Skeletal muscle satellite cell (primary cell): Measurements from ENCODE around the gene PMPCA.

Experiments used
- H3K27me3 ChIP-seq: 2 replicates; pipeline ENCODE4 v1.7.0; 2013; ENCODE audit warnings: low read length; ENCODE audit not compliant: control insufficient read depth, insufficient read depth
- H3K36me3 ChIP-seq: 2 replicates; pipeline ENCODE4 v1.7.0; 2013; ENCODE audit warnings: mild to moderate bottlenecking, control low read depth, low read length; ENCODE audit not compliant: insufficient read depth
- H3K4me1 ChIP-seq: 2 replicates; pipeline ENCODE4 v1.7.0; 2013; ENCODE audit warnings: low read length; ENCODE audit not compliant: control insufficient read depth, insufficient read depth
- H3K4me2 ChIP-seq: 2 replicates; pipeline ENCODE4 v1.7.0; 2013; ENCODE audit warnings: mild to moderate bottlenecking, low read length
- H3K4me3 ChIP-seq: 2 replicates; pipeline ENCODE4 v1.7.0; 2013; ENCODE audit warnings: low read length
- H3K9ac ChIP-seq: 2 replicates; pipeline ENCODE4 v1.7.0; 2013; ENCODE audit warnings: mild to moderate bottlenecking, low read depth, low read length, moderate library complexity
- H3K9me3 ChIP-seq: replicated peaks from 2 replicates; pipeline ENCODE4 v1.7.0; 2013; ENCODE audit warnings: mild to moderate bottlenecking, control low read depth, low read length

Gene PMPCA

GRCh38 chr9:136433849-136434579, 23.6 kb downstream of the PMPCA start:
- H3K4me1 ChIP-seq: peaks cover 22% of the 10 kb centered on the region
- H3K9me3 ChIP-seq: no peaks in the 10 kb centered on the region
- no peak overlapping the region for H3K4me3 ChIP-seq
- H3K4me2 ChIP-seq: no peak overlapping the region
- H3K27me3 ChIP-seq: no peaks in the 10 kb centered on the region
- H3K36me3 ChIP-seq: peaks cover 42% of the 10 kb centered on the region
- H3K9ac ChIP-seq: no peak overlapping the region

- no peak overlapping the region for H3K4me3 ChIP-seq
- H3K4me2 ChIP-seq: no peak overlapping the region
- no peaks in the 10 kb centered on the region for H3K9me3 ChIP-seq
- no peaks in the 10 kb centered on the region for H3K27me3 ChIP-seq
- H3K36me3 ChIP-seq: peaks cover 36% of the 10 kb centered on the region
- no peak overlapping the region for H3K9ac ChIP-seq
- peaks cover 22% of the 10 kb centered on the region for H3K4me1 ChIP-seq
Measured at GRCh38 chr9:136434580-136435169, 24.2 kb downstream of the PMPCA start.

DNA sequence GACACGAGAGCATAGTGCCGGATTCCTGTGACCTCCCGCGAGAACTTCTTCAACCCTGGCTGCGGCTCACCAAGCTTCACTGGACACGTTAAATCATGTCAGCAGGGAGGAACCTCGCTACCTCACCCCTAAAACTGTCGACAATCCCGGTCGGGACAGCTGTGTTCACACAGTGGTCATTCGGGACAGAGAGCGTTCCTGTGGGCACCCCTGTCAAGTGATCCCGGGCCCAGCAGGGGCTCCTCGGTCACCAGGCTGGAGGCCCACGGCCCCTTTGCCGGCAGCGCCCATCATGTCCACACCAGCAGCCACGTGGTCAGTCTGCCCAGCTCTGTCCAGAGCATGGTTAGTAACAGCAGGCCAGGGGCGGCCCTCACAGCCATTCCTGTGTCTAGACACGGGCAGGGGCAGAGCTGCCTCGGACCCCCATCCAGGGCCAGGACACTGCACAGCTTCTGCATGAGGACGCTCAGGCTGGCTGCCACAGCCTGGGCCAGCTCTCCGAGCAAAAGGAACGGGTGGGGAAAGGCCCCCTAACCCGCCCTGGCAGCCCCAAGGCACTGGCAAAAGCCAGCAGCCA, 25.7 kb downstream of the PMPCA start:
- Histone ChIP-seq H3K27me3 (no peaks in the 10 kb centered on the region), H3K9ac (no peak overlapping the region), H3K4me1 (peaks cover 26% of the 10 kb centered on the region), H3K4me2 (peak overlapping the region; percentile 100), H3K9me3 (no peaks in the 10 kb centered on the region), H3K4me3 (no peak overlapping the region), H3K36me3 (peaks cover 36% of the 10 kb centered on the region)

DNA sequence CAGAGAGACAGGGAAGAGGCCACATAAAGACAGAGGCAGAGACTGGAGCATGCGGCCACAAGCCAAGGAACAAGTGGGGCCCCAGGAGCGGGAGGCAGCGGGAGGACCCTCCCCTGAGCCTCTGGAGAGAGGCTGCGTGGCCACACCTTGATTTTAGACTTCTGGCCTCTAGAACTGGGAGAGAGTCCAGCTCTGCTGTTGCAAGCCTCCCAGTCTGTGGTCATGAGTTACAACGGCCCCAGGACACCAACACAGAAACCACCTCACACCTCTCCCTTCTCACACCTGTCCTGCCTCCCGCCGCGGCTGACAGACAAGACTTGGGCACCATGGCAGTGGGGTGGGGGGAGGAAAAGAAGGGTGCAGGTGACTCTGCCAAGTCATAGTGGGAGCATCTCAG, 27.0 kb downstream of the PMPCA start:
- Histone ChIP-seq H3K9ac (peak overlapping the region; percentile 98), H3K4me3 (peak overlapping the region; percentile 96), H3K27me3 (no peaks in the 10 kb centered on the region), H3K36me3 (peaks cover 44% of the 10 kb centered on the region), H3K4me2 (peak overlapping the region; percentile 100), H3K9me3 (no peaks in the 10 kb centered on the region), H3K4me1 (peaks cover 26% of the 10 kb centered on the region)

GRCh38 chr9:136437839-136438547, 27.5 kb downstream of the PMPCA start:
- Histone ChIP-seq H3K9me3 (no peaks in the 10 kb centered on the region), H3K4me2 (peak overlapping the region; percentile 100), H3K36me3 (peaks cover 50% of the 10 kb centered on the region), H3K9ac (peak overlapping the region; percentile 98), H3K4me3 (peak overlapping the region; percentile 96), H3K27me3 (no peaks in the 10 kb centered on the region), H3K4me1 (peaks cover 26% of the 10 kb centered on the region)

GRCh38 chr9:136438548-136439480, 28.4 kb downstream of the PMPCA start:
- Histone ChIP-seq H3K36me3 (peaks cover 56% of the 10 kb centered on the region), H3K9me3 (no peaks in the 10 kb centered on the region), H3K27me3 (no peaks in the 10 kb centered on the region), H3K4me1 (peaks cover 26% of the 10 kb centered on the region), H3K9ac (peak overlapping the region; percentile 98), H3K4me3 (peak overlapping the region; percentile 96), H3K4me2 (peak overlapping the region; percentile 100)

- H3K4me1 ChIP-seq: peaks cover 26% of the 10 kb centered on the region
- no peaks in the 10 kb centered on the region for H3K27me3 ChIP-seq
- peak within 1 kb of the TSS; percentile 98 for H3K9ac ChIP-seq
- no peaks in the 10 kb centered on the region for H3K9me3 ChIP-seq
- peaks cover 64% of the 10 kb centered on the region for H3K36me3 ChIP-seq
- H3K4me3 ChIP-seq: peak within 1 kb of the TSS; percentile 96
- peak within 1 kb of the TSS; percentile 100 for H3K4me2 ChIP-seq
Measured at GRCh38 chr9:136439481-136440408, 29.3 kb downstream of the PMPCA start, which contains the start of gene INPP5E. Gene INPP5E (minus strand): TSS chr9:136439845. CDS start chr9:136439419, 426 bp downstream.

GRCh38 chr9:136441191-136441680, 30.8 kb downstream of the PMPCA start:
- Histone ChIP-seq H3K27me3 (no peaks in the 10 kb centered on the region), H3K36me3 (peaks cover 69% of the 10 kb centered on the region), H3K4me2 (no peak overlapping the region), H3K4me3 (no peak overlapping the region), H3K4me1 (peaks cover 25% of the 10 kb centered on the region), H3K9ac (no peak overlapping the region), H3K9me3 (no peaks in the 10 kb centered on the region)

GRCh38 chr9:136441681-136442245, 31.3 kb downstream of the PMPCA start:
- Histone ChIP-seq H3K4me3 (no peak overlapping the region), H3K36me3 (peaks cover 67% of the 10 kb centered on the region), H3K27me3 (no peaks in the 10 kb centered on the region), H3K4me2 (no peak overlapping the region), H3K9ac (no peak overlapping the region), H3K4me1 (peaks cover 20% of the 10 kb centered on the region), H3K9me3 (no peaks in the 10 kb centered on the region)
